ENCODE measurements around the gene LRATD1.
"Not testable (repeated sequence)": the region's sequence is repeated elsewhere in the genome, so short reads cannot be mapped to it uniquely, and the experiment has no call there.

The LRATD1 gene, protein sequence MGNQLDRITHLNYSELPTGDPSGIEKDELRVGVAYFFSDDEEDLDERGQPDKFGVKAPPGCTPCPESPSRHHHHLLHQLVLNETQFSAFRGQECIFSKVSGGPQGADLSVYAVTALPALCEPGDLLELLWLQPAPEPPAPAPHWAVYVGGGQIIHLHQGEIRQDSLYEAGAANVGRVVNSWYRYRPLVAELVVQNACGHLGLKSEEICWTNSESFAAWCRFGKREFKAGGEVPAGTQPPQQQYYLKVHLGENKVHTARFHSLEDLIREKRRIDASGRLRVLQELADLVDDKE

DNA sequence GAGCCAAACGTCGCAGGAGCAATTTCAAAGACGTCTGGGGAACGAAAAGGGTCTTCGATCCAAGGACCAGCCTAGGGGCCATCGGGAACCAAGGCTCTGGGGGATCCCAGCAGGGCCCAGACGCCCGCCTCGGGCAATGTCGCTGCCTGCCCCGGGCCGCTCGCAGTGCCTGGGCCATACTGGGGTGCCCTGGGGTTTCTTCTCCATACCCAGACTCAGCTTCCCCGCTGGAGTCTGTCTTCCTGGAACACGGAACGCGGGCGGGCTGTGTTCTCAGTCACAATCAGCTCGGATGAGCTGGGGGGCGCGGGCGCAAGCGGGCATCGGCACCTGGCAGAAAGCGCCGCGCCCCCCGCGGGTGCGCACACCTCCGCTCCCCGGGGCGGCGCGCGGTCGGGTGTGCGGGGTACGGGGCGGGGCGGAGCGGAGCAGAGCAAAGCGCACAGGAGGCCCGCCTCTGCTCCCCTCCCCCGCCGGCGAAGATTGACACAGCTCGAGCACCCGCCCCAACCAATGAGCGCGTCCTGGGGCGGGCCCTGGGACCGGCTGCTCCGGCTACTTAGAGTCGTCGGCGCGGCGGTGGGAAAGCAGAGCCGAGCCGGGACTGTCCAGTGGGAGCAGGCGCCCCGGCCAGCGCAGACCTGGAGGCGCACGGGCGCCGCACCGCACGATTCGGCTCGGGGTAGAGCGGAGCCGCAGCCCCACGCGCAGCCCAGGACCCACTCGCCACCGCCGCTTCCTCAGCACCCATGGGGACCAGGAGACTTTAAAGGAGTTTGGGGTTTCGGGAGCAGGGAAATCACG lies at the start of gene LRATD1:
LRATD1 (plus strand) TSS at position 585 of the 804 bp plus-strand sequence. CDS start 1,263 bp downstream, outside the sequence.
- no peak for DNase-seq

DNA sequence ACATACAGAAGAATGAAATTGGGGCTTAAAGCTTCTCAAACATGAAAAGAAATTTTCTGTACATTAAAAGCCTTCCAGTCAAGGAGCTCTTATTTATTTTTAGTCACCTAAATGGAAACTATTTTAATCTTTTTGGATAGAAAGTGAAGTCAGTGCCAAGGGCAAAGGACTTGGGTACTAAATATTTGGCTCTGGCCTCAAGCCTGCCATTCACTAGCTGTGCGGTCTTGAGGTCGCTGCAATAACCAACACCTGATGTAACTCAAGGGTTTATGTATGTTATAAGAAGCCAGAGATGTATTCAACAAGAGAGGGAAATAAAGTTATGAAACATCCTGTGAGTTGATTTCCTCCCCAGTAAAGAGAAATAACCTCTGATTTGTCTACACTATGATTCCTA lies 49.5 kb upstream of the LRATD1 start:
- no peak for DNase-seq

DNA sequence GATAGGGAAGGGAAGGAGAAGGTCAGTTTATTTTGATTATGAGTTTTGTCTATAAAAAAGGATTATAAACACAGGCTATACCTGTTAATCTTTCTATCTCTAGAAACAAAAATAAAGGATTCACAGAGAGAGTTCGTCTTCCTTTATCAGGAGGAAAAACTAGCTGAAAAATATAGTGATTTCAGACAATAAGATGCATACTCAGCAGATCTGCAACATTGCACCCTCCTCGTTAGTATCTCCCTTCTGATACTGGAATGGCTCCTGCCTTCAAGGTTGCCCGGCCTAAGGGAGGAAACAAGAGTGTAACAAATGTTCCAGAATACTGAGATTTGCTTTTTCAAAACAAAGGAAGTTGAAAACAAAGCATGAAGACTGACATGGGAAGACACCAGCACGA lies 48.7 kb upstream of the LRATD1 start:
- DNase-seq: no peak

DNA sequence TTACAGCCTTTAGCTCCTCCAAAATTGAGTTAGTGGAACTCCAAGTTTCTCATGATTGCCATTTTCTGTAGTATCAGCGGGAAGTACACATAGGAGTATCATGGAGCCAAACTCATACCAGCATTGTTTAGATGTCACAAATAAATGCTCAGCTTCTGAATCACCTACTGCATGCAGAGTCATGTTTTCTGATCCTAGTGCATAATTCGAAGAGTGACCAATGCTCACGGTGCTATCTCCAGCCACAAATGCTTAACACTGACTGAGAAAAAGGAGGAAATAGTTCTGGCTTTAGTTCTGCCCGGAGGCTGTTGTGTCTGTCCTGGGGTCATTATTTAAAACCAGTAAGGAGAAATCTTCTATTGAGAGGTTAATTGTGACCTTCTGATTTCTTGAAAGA lies 45.4 kb upstream of the LRATD1 start:
- DNase-seq: no peak

DNA sequence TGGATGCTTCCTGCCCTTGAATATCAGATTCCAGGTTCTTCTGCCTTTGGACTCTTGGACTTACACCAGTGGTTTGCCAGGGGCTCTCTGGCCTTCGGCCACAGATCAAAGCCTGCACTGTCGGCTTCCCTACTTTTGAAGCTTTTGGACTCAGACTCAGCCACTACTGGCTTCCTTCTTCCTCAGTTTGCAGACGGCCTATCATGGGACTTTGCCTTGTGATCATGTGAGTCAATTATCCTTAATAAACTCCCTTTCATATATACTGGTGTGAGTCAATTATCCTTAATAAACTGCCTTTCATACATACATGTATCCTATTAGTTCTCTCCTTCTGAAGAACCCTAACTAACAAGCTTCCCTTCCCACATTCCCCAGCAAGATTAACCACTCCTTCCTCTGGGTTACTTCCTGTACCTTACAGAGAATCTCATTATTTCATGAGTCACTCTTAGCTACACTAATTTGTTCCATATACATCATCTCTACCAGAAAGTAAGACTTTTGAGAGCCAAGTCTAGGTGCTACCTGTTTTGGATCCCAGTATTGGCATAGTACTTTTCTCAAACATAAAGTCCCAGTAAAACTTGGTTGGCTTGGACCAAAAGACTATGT lies 31.3 kb upstream of the LRATD1 start:
- DNase-seq: no peak

DNA sequence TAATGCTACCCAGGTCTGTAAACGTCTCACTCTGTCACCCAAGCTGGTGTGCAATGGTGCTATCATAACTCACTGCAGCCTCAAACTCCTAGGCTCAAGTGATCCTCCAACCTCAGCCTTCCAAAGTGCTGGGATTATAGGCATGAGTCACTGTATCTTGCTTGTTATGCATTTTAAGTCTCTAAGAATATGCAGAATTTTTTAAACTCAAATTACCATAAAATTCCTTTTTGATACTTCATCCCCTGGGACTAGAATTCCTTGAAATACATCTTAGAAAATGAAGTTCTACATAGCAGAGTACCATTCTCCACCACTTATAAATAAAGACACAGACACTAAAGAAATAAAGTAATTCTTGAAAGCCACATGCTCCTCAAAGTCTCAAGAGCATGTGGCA lies 30.2 kb upstream of the LRATD1 start:
- DNase-seq: no peak

DNA sequence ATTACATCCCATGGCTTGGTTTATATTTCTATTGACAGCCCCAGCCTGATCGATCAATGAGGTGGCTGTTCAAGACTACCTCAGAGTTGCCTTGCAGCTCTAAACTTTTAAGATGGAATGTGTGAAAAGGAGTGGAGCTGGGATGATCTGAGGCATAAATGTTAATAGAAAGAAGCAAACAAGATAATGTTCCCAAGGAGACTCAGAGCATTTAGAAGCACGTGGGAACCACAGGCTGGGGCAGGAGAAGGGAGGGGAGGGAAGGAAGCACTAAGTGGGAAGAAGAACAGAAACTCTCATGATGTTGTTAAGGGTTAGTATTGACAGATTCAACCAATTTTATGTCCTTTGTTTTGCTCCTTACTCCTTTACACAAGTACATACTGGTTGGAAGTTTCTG lies 28.8 kb upstream of the LRATD1 start:
- no peak for DNase-seq

DNA sequence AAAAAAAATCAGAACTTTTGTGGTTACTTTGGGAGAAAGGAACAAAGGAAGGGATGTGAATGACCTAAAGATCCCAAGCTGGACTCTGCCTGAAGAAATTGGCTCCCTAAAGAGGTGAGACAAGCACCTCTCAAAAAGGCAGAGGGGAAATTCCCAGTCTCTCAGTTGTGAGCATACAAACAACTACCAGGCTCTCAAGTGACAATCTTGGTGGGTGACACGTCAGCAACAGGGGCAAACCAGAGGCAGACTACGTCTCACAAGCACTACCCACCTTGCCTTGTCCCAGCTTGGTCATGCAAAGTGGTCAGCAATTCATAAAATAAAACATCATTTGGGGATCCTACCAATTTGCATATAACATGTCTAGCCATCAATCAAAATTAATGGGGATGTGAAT lies 24.3 kb upstream of the LRATD1 start:
- DNase-seq: no peak

DNA sequence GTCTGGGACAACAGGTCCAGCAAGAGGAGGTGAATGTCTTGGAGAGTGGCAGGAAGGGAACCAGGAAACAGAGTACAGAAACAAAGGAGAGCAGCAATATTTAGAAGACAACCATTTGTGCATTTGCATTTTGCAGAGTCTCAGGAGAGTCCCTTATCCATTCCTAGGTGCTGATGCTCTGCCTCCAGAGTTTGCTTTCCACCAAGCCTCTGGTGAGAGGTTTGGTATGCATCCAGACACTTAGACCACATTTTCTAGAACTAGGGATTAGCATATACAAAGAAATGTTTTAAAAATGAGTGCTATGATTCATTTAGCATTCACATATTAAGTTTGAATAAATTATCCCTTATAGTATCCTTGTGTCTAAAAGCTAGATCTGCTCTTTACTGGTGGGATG lies 18.5 kb upstream of the LRATD1 start:
- DNase-seq: no peak

DNA sequence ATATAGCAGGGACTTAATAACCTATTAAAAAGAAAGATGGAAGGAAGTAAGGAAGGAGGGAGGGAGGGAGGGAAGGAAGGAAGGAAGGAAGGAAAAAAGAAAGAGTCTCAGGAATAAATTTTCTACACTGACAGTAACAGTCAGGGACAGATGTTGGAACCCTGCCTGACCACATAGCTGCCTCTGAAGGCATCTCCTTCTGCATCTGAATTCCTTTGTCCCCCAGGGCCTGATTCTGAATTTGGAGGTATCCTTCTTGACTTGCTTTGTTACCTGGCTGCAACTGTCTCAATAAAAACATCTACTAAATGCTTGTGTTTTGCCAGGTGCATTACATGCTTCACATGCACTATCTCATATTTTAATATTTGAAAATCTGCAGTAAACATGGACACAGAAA lies 17.4 kb upstream of the LRATD1 start:
- no peak for DNase-seq

DNA sequence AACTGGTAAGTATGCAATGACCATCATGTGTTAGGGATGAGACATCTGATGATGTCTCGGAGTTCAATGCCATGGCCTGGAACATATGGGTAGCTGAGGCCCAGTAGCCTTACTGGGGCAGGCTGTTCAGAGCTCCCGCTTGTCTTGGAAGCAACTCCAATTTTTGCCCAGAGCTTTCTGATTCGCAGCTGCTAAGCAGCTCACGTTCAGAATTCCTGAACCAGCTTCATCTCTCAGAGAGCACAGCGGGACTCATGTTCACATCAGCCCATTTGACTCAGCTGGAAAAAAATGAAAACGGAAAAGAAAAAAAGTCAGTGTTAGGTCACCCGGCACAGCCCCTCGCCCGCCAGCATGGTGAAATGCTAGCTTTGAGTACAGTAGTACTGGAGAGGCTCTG lies 16.8 kb upstream of the LRATD1 start:
- DNase-seq: no peak

DNA sequence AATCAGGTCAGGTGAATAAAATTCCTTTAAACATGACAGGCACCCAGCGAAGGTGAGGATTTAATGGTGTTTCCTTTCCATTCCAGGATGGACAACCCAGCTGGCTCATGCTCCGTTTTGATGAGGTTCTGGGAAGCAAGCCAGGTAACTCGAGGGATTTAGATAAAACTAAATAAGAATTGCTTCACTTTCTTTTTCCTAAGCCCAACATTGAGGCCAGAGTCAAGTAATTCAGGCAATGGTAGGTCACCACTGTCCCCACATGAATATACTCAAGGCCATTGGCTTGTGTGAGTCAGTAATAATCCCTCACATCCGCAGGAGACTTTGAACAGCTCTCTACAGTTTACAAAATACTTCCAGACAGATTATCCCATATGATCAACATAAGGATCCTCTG lies 16.2 kb upstream of the LRATD1 start:
- DNase-seq: no peak

DNA sequence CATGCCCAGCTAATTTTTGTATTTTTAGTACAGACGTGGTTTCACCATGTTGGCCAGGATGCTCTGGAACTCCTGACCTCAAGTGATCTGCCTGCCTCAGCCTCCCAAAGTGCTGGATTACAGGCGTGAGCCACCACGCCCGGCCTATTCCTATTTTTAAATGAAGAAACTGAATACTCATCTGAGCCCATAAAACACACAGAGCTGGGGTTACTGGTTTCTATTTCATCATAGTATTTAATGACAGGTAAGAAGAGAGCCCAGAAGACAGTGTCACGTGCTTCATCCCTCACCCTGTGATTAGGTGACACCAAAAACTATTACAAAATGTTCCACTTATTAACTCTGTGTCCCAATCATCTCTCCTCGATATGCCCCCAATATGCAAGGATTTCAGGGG lies 15.6 kb upstream of the LRATD1 start:
- DNase-seq: no peak

DNA sequence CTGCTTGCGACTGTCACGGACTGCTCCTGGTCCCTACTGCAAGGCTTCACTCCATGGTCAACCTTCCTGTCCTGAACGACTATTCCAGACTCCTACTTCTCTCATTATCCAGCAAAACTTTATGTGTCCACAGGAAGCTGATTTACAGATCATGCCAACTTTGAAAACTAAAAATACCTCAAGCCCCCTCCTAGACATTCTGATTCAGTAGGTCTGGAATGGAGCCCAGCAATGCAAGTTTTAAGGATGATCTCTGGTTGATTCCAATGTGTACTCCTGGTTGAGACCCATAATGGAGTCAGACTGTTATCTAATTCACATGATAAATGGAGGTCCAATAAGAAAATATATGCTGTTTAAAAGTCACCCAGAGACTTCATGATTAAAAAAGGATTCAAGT lies 13.1 kb upstream of the LRATD1 start:
- DNase-seq: no peak

DNA sequence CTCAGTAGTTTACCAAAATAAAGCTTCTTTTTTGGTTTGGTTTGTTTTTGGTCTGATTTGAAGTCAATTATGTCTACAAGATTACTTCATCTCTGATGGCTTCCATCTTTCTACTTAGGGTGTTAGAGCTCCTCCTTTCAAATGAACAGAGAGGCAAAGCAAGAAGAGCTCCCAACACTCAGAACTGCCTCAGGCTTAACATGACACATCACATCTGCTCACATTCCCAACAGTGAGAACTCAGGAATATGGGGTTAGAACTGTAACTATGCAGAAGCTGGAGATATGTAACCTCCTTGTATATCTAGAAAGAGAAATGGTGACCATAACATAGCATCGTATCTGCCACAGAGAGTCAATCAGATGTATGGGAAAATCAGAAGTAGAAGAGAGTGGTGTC lies 11.4 kb upstream of the LRATD1 start:
- no peak for DNase-seq

DNA sequence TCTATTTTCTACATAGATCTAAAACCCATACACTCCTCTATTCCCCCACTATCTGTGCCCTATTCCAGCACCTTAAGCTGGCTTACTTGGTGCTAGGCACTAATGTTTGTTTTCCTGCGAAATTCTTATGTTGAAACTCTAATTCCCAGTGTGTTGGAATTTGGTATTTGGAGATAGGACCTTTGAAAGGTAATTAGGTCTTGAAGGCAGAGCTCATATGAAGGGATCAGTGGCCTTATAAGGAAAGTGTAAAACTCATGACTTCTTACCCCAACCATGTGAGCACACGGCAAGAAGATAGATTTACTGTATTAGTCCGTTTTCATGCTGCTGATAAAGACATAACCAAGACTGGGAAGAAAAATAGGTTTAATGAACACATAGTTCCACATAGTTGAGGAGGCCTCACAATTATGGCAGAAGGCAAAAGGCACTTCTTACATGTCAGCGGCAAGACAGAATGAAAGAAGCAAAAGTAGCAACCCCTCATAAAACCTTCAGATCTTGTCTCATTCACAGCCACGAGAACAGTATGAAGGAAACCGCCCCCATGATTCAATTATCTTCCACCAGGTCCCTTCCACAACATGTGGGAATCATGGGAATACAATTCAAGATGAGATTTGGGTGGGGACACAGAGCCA lies 10.5 kb upstream of the LRATD1 start:
- no peak for DNase-seq

DNA sequence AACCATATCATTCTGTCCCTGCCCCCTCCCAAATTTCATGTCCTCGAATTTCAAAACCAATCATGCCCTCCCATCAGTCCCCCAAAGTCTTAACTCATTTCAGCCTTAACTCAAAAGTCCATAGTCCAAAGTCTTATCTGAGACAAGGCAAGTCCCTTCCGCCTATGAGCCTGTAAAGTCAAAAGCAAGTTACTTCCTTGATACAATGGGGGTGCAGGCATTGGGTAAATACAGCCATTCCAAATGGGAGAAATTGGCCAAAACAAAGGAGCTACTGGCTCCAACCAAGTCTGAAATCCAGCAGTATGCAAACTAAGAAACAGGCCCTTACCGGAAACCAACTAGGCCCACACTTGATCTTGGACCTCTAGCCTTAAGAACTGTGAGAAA lies 10.0 kb upstream of the LRATD1 start:
- not testable (repeated sequence) for DNase-seq

DNA sequence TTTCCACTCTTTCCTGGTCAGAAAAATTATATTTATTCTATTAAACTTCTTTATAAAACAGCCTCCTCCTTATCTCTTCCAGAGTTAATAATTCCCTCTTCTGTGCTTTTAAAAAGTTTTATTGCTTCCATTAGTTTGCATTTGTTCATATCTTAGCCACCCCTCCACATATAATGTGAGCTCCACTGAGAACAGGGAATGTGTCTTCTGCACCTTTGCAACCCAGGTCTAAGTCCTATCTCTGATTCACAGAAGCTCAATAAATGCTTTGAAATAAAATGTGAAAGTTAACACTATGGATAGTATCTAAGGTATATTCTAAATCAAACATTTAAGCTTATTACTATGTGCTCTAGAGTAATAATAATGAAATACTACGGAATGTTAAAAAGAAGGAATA lies 9.3 kb upstream of the LRATD1 start:
- DNase-seq: no peak

DNA sequence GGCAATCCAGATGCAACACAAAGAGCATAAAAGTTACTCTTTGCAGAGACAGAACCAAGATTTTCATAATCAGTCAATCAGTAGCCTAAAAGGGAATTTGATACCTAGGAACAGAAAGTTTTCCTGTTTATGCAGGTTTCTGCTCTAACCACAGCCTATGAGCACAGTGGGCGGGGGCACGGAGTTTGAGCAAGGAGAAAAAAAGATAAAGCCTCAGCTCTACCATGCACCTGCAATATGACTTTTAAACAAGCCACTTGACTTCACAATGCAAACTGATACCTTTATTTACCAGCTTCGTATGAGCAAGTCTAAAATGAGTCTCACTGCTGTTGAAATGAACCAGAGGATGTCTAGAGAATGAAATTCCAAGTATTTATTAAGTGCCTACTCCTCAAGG lies 5.6 kb upstream of the LRATD1 start:
- no peak for DNase-seq

DNA sequence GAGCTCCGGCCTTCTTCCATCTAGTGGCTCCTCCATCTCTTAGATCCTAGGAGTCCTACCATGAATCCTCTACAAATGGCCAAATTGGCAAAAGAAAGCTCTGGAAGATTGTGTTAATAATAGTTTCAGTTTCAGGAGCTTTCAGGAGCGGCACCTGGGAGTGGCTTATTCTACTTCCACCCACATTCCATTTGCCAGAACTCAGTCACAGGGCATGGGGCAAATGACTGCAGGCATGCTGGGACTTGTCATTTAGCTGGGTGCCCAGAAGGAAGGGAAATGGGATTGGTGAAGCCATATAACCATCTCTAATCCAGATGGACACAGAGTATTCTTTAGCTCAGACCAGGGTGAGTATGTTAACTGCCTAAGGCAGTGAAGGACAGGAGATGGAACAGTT lies 3.6 kb upstream of the LRATD1 start:
- no peak for DNase-seq

DNA sequence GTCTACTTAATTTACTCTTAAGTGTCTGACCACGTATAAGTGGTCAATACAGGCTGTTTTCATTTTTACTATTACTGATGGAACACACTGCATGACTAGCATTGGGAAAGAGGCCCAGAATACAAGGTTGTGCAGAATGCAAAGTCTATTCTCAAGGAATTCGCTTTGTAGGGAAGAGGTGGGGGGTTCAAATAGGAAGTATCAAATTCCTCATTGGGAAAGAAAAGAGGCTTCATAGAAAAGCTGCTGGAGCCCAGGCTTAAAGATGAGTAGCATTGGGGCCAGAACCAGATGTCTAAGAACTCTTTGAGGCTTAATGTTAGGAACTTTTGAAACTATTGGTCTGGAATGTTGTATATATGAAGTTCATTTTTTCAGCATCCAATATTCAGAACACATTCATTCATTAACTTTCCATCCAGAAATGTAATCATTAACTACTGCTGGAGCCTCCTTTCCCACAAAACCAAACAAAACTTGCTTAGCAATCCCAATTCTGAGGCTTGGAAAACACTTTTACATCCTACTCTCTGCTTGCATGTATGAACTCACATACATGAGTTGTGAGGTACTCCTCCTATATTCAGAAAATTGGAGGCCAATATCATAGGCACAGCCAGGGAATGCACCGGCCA lies 994 bp upstream of the LRATD1 start:
- DNase-seq: no peak

DNA sequence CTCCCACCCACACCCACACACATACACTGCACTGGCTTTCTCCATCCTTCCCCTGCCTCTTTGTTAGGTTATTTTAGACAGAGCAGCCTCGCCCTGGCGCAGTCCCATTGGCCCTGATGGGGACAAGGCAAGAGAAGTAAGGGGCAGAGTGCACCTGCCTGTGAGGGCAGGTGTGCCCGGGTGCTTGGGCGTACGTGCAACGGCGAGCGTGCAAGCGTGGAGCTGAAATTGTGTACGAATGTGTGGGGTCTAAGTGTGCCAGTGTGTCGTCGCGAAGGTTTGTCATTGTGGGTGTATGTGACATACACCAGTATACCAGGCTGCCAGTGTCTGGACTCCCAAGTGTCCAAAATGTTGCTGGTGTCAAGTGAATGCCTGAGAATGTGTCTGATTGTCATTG lies 544 bp downstream of the LRATD1 start:
- DNase-seq: no peak

DNA sequence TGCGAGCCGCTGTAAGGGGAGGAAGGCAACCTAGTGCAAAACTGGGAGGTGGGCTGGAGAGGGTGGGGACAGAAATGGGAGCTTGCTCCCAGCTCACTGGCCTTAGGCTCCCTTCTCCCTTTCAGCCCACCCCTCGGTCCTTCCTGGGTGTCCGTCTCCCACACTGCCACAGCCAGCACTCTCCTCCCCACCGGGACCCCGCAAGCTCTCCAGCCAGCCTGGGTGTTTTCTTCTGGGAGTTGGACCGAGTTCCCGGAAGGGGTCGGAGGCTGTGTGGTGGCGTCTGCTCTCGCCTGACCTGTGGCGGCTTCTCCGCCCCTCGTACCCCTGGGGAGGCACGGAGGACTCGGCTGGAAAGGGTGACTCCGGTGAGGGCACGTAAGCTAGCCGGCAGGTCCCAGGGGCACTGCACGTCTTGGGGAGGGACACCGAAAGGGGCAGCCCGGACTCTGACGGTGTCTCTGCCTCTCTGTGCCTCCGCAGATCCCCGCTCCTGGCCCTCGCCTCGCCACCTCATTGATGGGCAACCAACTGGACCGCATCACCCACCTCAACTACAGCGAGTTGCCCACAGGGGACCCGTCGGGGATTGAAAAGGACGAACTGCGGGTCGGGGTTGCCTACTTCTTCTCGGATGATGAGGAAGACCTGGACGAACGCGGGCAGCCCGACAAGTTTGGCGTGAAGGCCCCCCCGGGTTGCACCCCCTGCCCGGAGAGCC lies 1.1 kb downstream of the LRATD1 start:
- DNase-seq: no peak

Measured in stimulated activated CD4-positive, alpha-beta T cell treated with anti-CD3 and anti-CD28 coated beads, Interleukin-12 subunit alpha, Interleukin-12 subunit beta, amount 100 ng/mL, for 4 hours (primary cell).